Glomerular visceral epithelial cell (primary cell): ENCODE results near the gene AGBL1.
"Not testable (repeated sequence)": the region's sequence is repeated elsewhere in the genome, so short reads cannot be mapped to it uniquely, and the experiment has no call there.

ENCODE experiments used
- DNase-seq: peaks from one replicate; pipeline ENCODE4 v3.0.0-alpha.2; 2016; ENCODE audit errors: extremely low spot score

The AGBL1 gene

DNA sequence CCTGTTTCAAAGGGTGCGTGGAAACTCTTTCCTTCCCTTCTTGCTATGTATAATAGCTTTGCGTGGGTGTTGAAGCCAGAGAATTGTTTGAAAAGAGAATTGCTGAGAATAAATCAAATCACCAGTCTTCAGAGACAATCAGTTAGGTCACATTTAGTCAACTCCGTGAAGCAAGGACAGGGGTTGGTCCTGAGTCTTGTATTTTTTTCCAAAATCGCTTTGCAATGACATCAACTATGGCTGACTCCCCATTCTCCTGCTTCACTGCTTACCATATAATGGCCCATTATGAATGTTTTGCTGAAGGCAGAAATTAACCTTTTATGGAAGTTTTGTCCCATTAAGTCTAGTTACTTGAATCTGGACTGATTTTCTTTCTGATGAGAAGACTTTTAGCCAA lies 852.8 kb downstream of the AGBL1 start:
- DNase-seq: no peak

DNA sequence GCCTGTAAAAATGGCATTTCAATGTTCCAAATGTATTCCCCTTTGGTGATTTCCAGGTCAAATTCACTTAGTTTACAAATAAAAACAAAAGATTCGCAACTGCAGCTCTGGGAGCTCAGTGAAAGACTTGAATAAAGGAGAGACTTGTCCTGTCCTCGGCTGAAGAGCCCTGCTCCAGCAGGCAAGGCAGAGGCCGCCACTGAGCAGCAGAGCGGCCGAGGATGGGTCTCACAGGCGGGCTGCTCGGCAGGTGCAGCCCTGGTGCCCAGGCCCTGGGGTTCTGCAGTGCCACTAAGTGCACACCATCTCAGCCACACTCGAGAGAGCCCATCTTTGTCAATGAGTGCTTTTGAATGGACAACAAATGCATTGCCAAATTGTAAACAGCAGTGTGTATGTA lies 856.2 kb downstream of the AGBL1 start:
- DNase-seq: no peak

- DNase-seq: peak; percentile 46
Measured at GRCh38 chr15:86942285-86942684, 862.6 kb downstream of the AGBL1 start.

DNA sequence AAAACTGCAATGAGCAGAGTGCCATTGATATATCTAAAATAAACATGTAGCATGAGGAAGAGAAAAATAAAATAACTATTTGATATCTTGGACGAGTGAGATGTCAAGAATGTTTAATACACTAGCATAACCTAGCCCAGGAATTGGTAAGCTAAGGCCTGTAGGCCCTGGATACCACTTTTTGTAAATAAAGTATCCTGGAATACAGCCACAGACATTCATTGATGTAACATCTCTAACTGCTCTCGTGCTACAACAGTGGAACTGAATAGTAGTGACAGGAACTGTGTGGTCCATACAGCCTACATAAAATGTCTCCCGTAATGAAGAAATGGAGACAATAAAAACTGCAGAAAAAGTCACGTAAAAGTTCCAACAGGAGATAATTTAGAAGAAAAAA lies 869.0 kb downstream of the AGBL1 start:
- no peak for DNase-seq

- no peak for DNase-seq
Measured at GRCh38 chr15:86959254-86959653, 879.6 kb downstream of the AGBL1 start.

DNA sequence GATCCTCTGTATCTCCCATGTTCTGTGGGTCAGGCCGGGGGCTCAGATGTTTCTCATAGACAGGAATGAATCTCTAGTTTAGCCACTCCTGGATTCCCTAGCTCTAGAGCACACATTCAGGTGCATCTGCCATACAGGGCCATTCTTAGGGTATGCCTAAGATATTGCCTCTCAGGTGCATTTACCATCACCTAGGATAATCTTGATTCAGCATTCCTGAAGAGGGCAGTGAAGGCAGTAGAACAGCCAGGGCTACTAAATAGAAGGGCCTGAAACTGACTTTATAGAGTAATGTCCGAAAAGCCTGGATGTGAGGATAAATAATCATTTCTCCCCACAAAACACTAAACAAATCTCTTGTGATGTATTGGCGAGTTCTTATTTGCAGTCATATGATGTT lies 882.0 kb downstream of the AGBL1 start:
- DNase-seq: no peak

GRCh38 chr15:86964271-86964670 lies 884.6 kb downstream of the AGBL1 start:
- DNase-seq: no peak

DNA sequence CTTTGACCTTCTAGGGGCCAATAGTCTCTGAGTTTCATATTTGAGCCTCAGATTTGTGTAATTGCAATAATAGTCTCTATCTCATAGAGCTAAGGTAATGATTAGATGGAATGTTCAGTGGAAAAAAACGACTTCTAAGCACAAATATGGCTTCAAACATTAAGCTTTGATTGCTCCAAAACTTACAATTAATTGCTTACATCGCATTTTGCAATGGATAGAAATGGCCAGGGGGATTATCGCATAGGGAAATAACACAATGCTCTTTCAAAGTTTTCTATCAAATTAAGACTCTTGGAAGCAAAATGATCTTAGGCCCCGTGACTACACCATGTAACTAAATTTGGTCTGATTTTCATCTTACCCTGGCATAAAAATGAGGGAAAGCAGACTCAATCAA lies 888.6 kb downstream of the AGBL1 start:
- no peak for DNase-seq

DNA sequence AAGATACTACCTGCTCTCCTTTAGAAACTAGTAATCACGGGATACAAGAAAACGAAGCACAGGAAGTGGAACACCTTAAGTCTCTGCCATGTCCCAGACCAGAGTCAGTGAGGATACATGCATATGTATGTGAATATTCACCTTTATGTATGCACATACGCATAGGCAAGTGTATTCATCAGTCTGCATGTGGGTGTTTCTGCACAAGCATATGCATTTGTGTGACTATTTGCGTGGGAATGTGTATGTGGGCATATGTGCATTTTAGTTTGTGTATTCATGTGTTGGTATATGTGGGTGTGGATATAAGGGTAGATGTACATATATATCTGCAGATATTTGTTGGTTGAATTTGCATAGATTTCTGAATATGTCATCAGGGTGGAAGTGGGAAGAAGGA lies 889.7 kb downstream of the AGBL1 start:
- DNase-seq: no peak

- no peak for DNase-seq
Measured at GRCh38 chr15:86973284-86973844, 893.7 kb downstream of the AGBL1 start.

DNA sequence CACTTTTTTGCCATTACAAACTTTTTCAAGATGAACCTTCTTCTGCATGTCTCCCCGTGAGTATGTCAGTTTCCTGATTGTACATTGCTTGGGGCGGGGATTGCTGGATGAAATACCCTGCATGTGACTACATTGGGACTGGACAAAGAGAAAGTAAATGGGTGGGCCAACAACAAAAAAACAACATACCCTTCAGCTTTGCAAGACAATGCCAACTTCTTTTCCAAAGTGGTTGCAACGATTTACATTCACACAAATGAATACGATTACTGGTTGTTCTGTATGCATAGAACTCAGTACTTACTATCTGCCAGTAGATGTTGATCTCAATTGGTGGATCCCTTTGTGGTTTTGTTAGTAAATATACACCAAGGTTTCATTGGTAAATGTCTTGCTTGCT lies 908.4 kb downstream of the AGBL1 start:
- DNase-seq: no peak

DNA sequence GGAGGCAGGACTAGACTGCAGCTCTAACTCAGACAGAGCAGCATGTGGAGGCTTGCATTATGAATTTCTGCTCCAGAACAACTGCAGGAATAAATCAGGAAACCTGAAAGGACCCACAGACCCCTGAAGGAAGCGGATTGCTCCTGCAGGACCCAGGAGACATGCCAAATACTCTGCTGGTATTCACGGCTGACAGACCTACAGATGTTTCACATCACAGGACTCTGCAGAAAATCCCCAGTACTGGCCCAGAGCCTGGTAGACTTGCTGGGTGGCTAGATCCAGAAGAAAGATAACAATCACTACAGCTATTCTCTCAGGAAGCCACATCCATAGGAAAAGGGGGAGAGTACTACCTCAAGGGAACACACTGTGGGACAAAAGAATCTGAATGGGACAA lies 942.1 kb downstream of the AGBL1 start:
- no peak for DNase-seq

GRCh38 chr15:87031540-87032230 lies 952.0 kb downstream of the AGBL1 start:
- no peak for DNase-seq

GRCh38 chr15:87032295-87032694 lies 952.6 kb downstream of the AGBL1 start:
- no peak for DNase-seq

- DNase-seq: peak; percentile 4
Measured at GRCh38 chr15:87033056-87033455, 953.4 kb downstream of the AGBL1 start.

GRCh38 chr15:87034886-87035285 lies 955.2 kb downstream of the AGBL1 start:
- DNase-seq: no peak

- no peak for DNase-seq
Measured at GRCh38 chr15:87038404-87038803, 958.7 kb downstream of the AGBL1 start.

GRCh38 chr15:87042619-87043018 lies 962.9 kb downstream of the AGBL1 start:
- DNase-seq: not testable (repeated sequence)

GRCh38 chr15:87045746-87046145 lies 966.1 kb downstream of the AGBL1 start:
- DNase-seq: no peak

GRCh38 chr15:87047203-87047965 lies 967.7 kb downstream of the AGBL1 start:
- DNase-seq: no peak
